RPMI8226 (cell line): ENCODE results near the gene MGST2.
A peak's percentile ranks its signal among the peaks of the same experiment; 100 is the strongest.

Experiments
- DNase-seq: peaks from one replicate; pipeline ENCODE4 v3.0.0-alpha.2; 2015

MGST2 gene

GRCh38 chr4:139645458-139645857 is 20.2 kb upstream of the MGST2 start:
- no peak for DNase-seq

GRCh38 chr4:139647184-139647583 is 18.4 kb upstream of the MGST2 start:
- DNase-seq, result no peak

- DNase-seq, result no peak
These were observed 17.7 kb upstream of the MGST2 start for GRCh38 chr4:139647952-139648351.

- DNase-seq, result peak; percentile 61
These were observed 14.1 kb upstream of the MGST2 start for GRCh38 chr4:139651282-139652194.

GRCh38 chr4:139654516-139654915 is 11.1 kb upstream of the MGST2 start:
- DNase-seq, result no peak

GRCh38 chr4:139655116-139655515 is 10.5 kb upstream of the MGST2 start:
- DNase-seq, result peak; percentile 16

- peak; percentile 74 for DNase-seq
These were observed 8.8 kb upstream of the MGST2 start for GRCh38 chr4:139656614-139657486.

GRCh38 chr4:139658185-139658584 is 7.4 kb upstream of the MGST2 start:
- DNase-seq, result no peak

GRCh38 chr4:139658586-139659382 is 6.8 kb upstream of the MGST2 start:
- DNase-seq, result no peak

GRCh38 chr4:139659735-139660424 is 5.7 kb upstream of the MGST2 start:
- DNase-seq, result no peak

GRCh38 chr4:139660568-139661043 is 5.0 kb upstream of the MGST2 start:
- DNase-seq, result no peak

- no peak for DNase-seq
These were observed 2.0 kb upstream of the MGST2 start for GRCh38 chr4:139663561-139664138.

GRCh38 chr4:139664442-139664841 is 1.2 kb upstream of the MGST2 start:
- DNase-seq, result no peak

GRCh38 chr4:139665079-139665689 is 435 bp upstream of the MGST2 start:
- no peak for DNase-seq

- DNase-seq, result no peak
These were observed 1.2 kb downstream of the MGST2 start for GRCh38 chr4:139666735-139667281.

- DNase-seq, result no peak
These were observed 2.4 kb downstream of the MGST2 start for GRCh38 chr4:139668036-139668435.

- no peak for DNase-seq
These were observed 3.1 kb downstream of the MGST2 start for GRCh38 chr4:139668658-139669201.

- DNase-seq, result no peak
These were observed 3.7 kb downstream of the MGST2 start for GRCh38 chr4:139669335-139669734.

GRCh38 chr4:139669890-139670289 is 4.3 kb downstream of the MGST2 start:
- DNase-seq, result no peak

GRCh38 chr4:139670775-139671174 is 5.2 kb downstream of the MGST2 start:
- no peak for DNase-seq

GRCh38 chr4:139672215-139672614 is 6.6 kb downstream of the MGST2 start:
- DNase-seq, result no peak
